Nasal cavity respiratory epithelium epithelial cell of viscerocranial mucosa (primary cell): ENCODE measurements around the gene TMEM59. TPM values are rescaled to one million over a fixed set of nuclear protein-coding genes. Genes with fewer than 3 reads are reported as not detected.

Experiments
- total RNA-seq: library from RNA; depleted of rRNA; stranded (reverse); fragments of >200 nt; gene quantifications from 2 replicates; pipeline ENCODE4 v1.2.3, GENCODE V29; 2014

Gene TMEM59, protein sequence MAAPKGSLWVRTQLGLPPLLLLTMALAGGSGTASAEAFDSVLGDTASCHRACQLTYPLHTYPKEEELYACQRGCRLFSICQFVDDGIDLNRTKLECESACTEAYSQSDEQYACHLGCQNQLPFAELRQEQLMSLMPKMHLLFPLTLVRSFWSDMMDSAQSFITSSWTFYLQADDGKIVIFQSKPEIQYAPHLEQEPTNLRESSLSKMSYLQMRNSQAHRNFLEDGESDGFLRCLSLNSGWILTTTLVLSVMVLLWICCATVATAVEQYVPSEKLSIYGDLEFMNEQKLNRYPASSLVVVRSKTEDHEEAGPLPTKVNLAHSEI
- 149 and 349 TPM in 2 replicates for total RNA-seq

GRCh38 chr1:54052934-54053744 is at the start of gene TMEM59, which contains the start of gene TCEANC2:
Gene TMEM59, minus strand, starts transcription at chr1:54053204. Its CDS starts 16 bp downstream, at chr1:54053188.
Gene TCEANC2, plus strand, starts transcription at chr1:54053608. Its CDS starts 815 bp downstream, at chr1:54054423.

GRCh38 chr1:54017979-54018378 is 35.0 kb downstream of the TMEM59 start, which contains the start of gene LDLRAD1:
Gene LDLRAD1, minus strand, starts transcription at chr1:54018186. Its CDS starts 74 bp downstream, at chr1:54018112.

Other genes with a start within 250 kb of the TMEM59 start
- gene NDC1, start 214.9 kb downstream of the TMEM59 start, total RNA-seq: 19.6 and 20.2 TPM in 2 replicates
- gene YIPF1, start 163.4 kb downstream of the TMEM59 start, total RNA-seq: 24.9 and 29.5 TPM in 2 replicates
- not detected in 2 replicates for gene DIO1, start 159.0 kb downstream of the TMEM59 start, total RNA-seq
- gene IFT25, start 107.5 kb downstream of the TMEM59 start, total RNA-seq: 11.3 and 14.3 TPM in 2 replicates
- gene LRRC42, start 106.9 kb downstream of the TMEM59 start, total RNA-seq: 49.2 and 50.0 TPM in 2 replicates
- gene LDLRAD1, start 35.0 kb downstream of the TMEM59 start, total RNA-seq: under 0.01 and 0.43 TPM in 2 replicates
- gene TCEANC2, start 404 bp upstream of the TMEM59 start, total RNA-seq: 2.4 and 4.2 TPM in 2 replicates
- gene CDCP2, start 99.8 kb upstream of the TMEM59 start, total RNA-seq: not detected in 2 replicates
- gene CYB5RL, start 146.8 kb upstream of the TMEM59 start, total RNA-seq: 3.8 and 4.1 TPM in 2 replicates
- gene MRPL37, start 147.0 kb upstream of the TMEM59 start, total RNA-seq: 40.8 and 49.9 TPM in 2 replicates